Measurements from ENCODE around the gene HAL.

Gene HAL

GRCh38 chr12:95996034-95996658 lies at the start of gene HAL:
TSS of gene HAL (minus strand) at chr12:95996344. CDS start at chr12:95995910, 434 bp downstream.
- DNase-seq: no peak

GRCh38 chr12:96045566-96045965 lies 49.4 kb upstream of the HAL start:
- DNase-seq: no peak

GRCh38 chr12:96044943-96045290 lies 48.8 kb upstream of the HAL start:
- no peak for DNase-seq

GRCh38 chr12:96044017-96044942 lies 48.1 kb upstream of the HAL start:
- DNase-seq: no peak

GRCh38 chr12:96041181-96041580 lies 45.0 kb upstream of the HAL start:
- no peak for DNase-seq

- no peak for DNase-seq
Observed at GRCh38 chr12:96040305-96041133, 44.4 kb upstream of the HAL start.

GRCh38 chr12:96039516-96039915 lies 43.4 kb upstream of the HAL start:
- DNase-seq: no peak

- no peak for DNase-seq
Observed at GRCh38 chr12:96036765-96037455, 40.8 kb upstream of the HAL start.

GRCh38 chr12:96035283-96036236 lies 39.4 kb upstream of the HAL start, which contains the start of gene LTA4H:
TSS of gene LTA4H (minus strand) at chr12:96035587. CDS start at chr12:96035519, 68 bp downstream.
- peak; percentile 98 to 99 for DNase-seq

GRCh38 chr12:96034621-96035282 lies 38.6 kb upstream of the HAL start:
- peak in 1 of 2 experiments; percentile 19 for DNase-seq

- no peak for DNase-seq
Observed at GRCh38 chr12:96033549-96034389, 37.6 kb upstream of the HAL start.

GRCh38 chr12:96029826-96030225 lies 33.7 kb upstream of the HAL start:
- no peak for DNase-seq

- DNase-seq: no peak
Observed at GRCh38 chr12:96028538-96028937, 32.4 kb upstream of the HAL start.

- DNase-seq: no peak
Observed at GRCh38 chr12:96026331-96026730, 30.2 kb upstream of the HAL start.

- DNase-seq: no peak
Observed at GRCh38 chr12:96025518-96025917, 29.4 kb upstream of the HAL start.

GRCh38 chr12:96020314-96021003 lies 24.3 kb upstream of the HAL start:
- no peak for DNase-seq

- peak in 1 of 2 experiments; percentile 17 for DNase-seq
Observed at GRCh38 chr12:96015672-96016071, 19.5 kb upstream of the HAL start.

GRCh38 chr12:96014943-96015599 lies 18.9 kb upstream of the HAL start:
- DNase-seq: no peak

GRCh38 chr12:96007729-96008128 lies 11.6 kb upstream of the HAL start:
- no peak for DNase-seq
